Tibial nerve (tissue), 4 donors: ENCODE measurements around the gene SNAPC5. TPM values are rescaled to one million over a fixed set of nuclear protein-coding genes. Genes with fewer than 3 reads are reported as not detected.

Experiments
- DNase-seq, 2 donors: peaks; one replicate each; pipeline ENCODE4 v3.0.0-alpha.2; 2019; ENCODE audit warnings: low spot score in 2 of 2
- H3K27ac ChIP-seq, 4 donors: fragments of 200-600 bp; sonication (generic) in 3 of 4; one replicate each; pipeline ENCODE4 v1.5.1; 2017 to 2019; ENCODE audit warnings: mild to moderate bottlenecking in 1 of 4
- H3K27me3 ChIP-seq, 2 donors: fragments of 200-600 bp; sonication (generic) in 1 of 2; one replicate each; pipeline versions ENCODE4 v1.5.1 to v1.6.0; 2017 to 2019
- H3K36me3 ChIP-seq, 3 donors: fragments of 200-600 bp; sonication (generic); one replicate each; pipeline ENCODE4 v1.5.1; 2018 to 2019
- H3K4me1 ChIP-seq, 4 donors: fragments of 200-600 bp; sonication (generic) in 3 of 4; one replicate each; pipeline ENCODE4 v1.5.1; 2017 to 2019
- H3K4me3 ChIP-seq, 4 donors: fragments of 200-600 bp; sonication (generic) in 3 of 4; one replicate each; pipeline ENCODE4 v1.5.1; 2017 to 2019; ENCODE audit warnings: mild to moderate bottlenecking in 1 of 4, moderate library complexity in 1 of 4
- H3K9me3 ChIP-seq, 4 donors: fragments of 200-600 bp; sonication (generic) in 3 of 4; one replicate each; pipeline ENCODE4 v1.5.1; 2017 to 2019
- EP300 ChIP-seq, 2 donors: sonication (generic); formaldehyde crosslinking; IDR thresholded peaks; one replicate each; pipeline ENCODE4 v1.6.1; 2017; ENCODE audit warnings: antibody characterized with exemption in 2 of 2, mild to moderate bottlenecking in 1 of 2
- POLR2A ChIP-seq, 2 donors: fragments of 450-650 bp; IDR thresholded peaks; one replicate each; pipeline ENCODE4 v1.6.1; 2017; ENCODE audit warnings: antibody characterized with exemption in 2 of 2, mild to moderate bottlenecking in 2 of 2, moderate library complexity in 2 of 2
- WGBS, 2 donors: methylation state at CpG; one replicate each; pipeline ENCODE4 v1.1.5; 2018; 5-methylcytosine and 5-hydroxymethylcytosine counted together
- total RNA-seq, 4 donors: library from RNA; depleted of rRNA; stranded (reverse); fragments of >200 nt; gene quantifications; one replicate each; pipeline ENCODE4 v1.1.0, GENCODE V29; 2016
- TF ChIP-seq, protein P1 (sequence below), 5 experiments: fragments of 200-600 bp in 3 of 5; fragments of 450-650 bp in 2 of 5; sonication (generic) in 3 of 5; IDR thresholded peaks; one replicate each; pipeline ENCODE4 v1.5.1; 2016 to 2019; ENCODE audit warnings: antibody characterized with exemption in 5 of 5, mild to moderate bottlenecking in 3 of 5, moderate library complexity in 2 of 5

SNAPC5 gene
- total RNA-seq, 4 donors from 2014 or later: 12.7 to 25.8 (median 20.9) TPM

GRCh38 chr15:66523926-66524325 lies 26.4 kb upstream of the SNAPC5 start:
- no peaks in the 10 kb centered on the region for H3K4me1 ChIP-seq
- 89 to 93% methylated on average over 3 of the region's 3 CpGs for WGBS, 2 donors
- no peaks in the 10 kb centered on the region for H3K9me3 ChIP-seq
- no peak overlapping the region for H3K27ac ChIP-seq
- TF ChIP-seq, protein P1, sequence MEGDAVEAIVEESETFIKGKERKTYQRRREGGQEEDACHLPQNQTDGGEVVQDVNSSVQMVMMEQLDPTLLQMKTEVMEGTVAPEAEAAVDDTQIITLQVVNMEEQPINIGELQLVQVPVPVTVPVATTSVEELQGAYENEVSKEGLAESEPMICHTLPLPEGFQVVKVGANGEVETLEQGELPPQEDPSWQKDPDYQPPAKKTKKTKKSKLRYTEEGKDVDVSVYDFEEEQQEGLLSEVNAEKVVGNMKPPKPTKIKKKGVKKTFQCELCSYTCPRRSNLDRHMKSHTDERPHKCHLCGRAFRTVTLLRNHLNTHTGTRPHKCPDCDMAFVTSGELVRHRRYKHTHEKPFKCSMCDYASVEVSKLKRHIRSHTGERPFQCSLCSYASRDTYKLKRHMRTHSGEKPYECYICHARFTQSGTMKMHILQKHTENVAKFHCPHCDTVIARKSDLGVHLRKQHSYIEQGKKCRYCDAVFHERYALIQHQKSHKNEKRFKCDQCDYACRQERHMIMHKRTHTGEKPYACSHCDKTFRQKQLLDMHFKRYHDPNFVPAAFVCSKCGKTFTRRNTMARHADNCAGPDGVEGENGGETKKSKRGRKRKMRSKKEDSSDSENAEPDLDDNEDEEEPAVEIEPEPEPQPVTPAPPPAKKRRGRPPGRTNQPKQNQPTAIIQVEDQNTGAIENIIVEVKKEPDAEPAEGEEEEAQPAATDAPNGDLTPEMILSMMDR (IDR thresholded peaks at IDR 0.05): no peak
- TF ChIP-seq POLR2A (IDR thresholded peaks at IDR 0.05): no peak
- TF ChIP-seq EP300 (IDR thresholded peaks at IDR 0.05): no peak
- H3K27me3 ChIP-seq: no peaks in the 10 kb centered on the region
- H3K36me3 ChIP-seq: peaks cover 0 to 56% (median 0%) of the 10 kb centered on the region in 3 donors
- H3K4me3 ChIP-seq: no peak overlapping the region
- DNase-seq: no peak

DNA sequence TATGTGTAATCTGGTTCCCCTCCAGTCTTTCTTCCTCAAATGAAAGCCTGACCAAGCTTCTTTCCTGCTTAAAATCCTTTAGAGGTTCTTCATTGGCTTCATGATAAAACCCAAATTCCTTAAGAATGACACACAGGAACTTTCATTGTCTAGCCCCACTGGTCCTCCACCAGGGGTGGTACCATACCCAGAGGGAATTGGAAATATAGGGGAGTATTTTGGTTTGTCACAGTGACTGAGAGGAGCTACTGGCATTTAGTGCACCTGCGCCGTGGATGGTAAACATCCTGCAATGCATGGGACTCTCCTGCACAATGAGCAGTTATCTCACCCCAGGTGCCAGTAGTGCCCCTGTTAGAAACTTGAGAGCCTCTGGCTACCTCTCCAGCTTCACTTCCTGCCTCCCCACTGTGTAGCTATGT lies 18.4 kb upstream of the SNAPC5 start:
- WGBS, 2 donors: 100% methylated on average over 2 of the region's 2 CpGs
- H3K27me3 ChIP-seq: no peaks in the 10 kb centered on the region
- H3K27ac ChIP-seq: no peak overlapping the region
- H3K4me1 ChIP-seq: no peaks in the 10 kb centered on the region
- TF ChIP-seq EP300 (IDR thresholded peaks at IDR 0.05) (no peak), POLR2A (IDR thresholded peaks at IDR 0.05) (no peak)
- TF ChIP-seq, protein P1 (IDR thresholded peaks at IDR 0.05): no peak
- no peak overlapping the region for H3K4me3 ChIP-seq
- H3K9me3 ChIP-seq: no peaks in the 10 kb centered on the region
- no peak for DNase-seq
- H3K36me3 ChIP-seq: peaks cover 0 to 55% (median 0%) of the 10 kb centered on the region in 3 donors

DNA sequence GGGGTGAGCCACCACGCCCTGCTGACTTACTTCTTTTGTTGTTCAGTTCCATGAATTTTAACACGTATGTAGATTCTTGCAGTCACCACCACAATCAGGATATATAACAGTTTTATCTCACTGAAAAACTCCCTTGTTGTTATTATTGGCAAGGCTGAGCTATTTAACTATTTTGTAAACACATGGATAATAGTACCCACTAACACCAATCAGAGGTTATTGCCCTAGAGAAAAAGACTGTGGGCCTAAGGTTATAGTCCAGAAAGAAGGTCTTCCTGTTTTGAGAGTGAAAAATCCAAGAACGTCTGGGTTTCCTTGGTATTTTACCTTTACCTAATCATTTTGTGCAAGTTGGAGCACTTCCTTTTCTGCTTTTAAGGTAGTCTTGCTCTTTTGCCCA lies 17.0 kb upstream of the SNAPC5 start:
- WGBS, 2 donors: 76 to 81% methylated on average over 3 of the region's 3 CpGs
- TF ChIP-seq, protein P1 (IDR thresholded peaks at IDR 0.05): no peak
- no peak for TF ChIP-seq EP300 (IDR thresholded peaks at IDR 0.05)
- TF ChIP-seq POLR2A (IDR thresholded peaks at IDR 0.05): no peak
- DNase-seq: no peak

GRCh38 chr15:66508293-66508883 lies 10.8 kb upstream of the SNAPC5 start:
- TF ChIP-seq EP300 (IDR thresholded peaks at IDR 0.05) (no peak), POLR2A (IDR thresholded peaks at IDR 0.05) (no peak)
- TF ChIP-seq, protein P1 (IDR thresholded peaks at IDR 0.05): no peak
- H3K36me3 ChIP-seq: peaks cover 0 to 7% (median 0%) of the 10 kb centered on the region in 3 donors
- no peak for DNase-seq
- no peaks in the 10 kb centered on the region for H3K27me3 ChIP-seq
- H3K27ac ChIP-seq: no peak overlapping the region
- 93 to 96% methylated on average over 3 of the region's 3 CpGs for WGBS, 2 donors
- H3K4me1 ChIP-seq: peaks cover 0 to 16% (median 6%) of the 10 kb centered on the region in 4 donors
- H3K4me3 ChIP-seq: no peak overlapping the region
- no peaks in the 10 kb centered on the region for H3K9me3 ChIP-seq

More for the DNA sequence above, 17.0 kb upstream of the SNAPC5 start:
- Histone ChIP-seq H3K36me3 (peaks cover 0 to 48% (median 0%) of the 10 kb centered on the region in 3 donors), H3K4me1 (no peaks in the 10 kb centered on the region), H3K9me3 (no peaks in the 10 kb centered on the region), H3K27ac (no peak overlapping the region), H3K4me3 (no peak overlapping the region), H3K27me3 (no peaks in the 10 kb centered on the region)

DNA sequence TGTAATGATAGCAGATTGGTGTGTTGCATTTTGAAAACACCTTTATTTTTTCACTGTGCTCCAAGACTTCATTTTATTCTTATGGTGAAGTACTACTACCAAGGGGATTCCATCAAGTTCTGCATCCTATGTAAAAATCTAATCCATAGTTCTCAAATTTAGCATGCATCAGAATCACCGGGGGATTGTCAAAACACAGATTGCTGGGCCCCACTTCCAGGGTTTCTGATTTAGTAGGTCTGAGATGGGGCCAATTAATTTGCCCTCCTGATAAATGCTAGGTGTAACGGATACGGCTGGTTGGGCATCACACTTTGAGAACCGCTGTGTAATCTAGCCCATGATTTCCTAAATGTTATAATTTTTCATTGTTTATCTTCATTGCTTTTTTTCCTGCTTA lies 8.3 kb upstream of the SNAPC5 start:
- H3K27me3 ChIP-seq: no peaks in the 10 kb centered on the region
- no peak for DNase-seq
- TF ChIP-seq EP300 (IDR thresholded peaks at IDR 0.05): no peak
- no peak for TF ChIP-seq POLR2A (IDR thresholded peaks at IDR 0.05)
- TF ChIP-seq, protein P1 (IDR thresholded peaks at IDR 0.05): no peak
- H3K36me3 ChIP-seq: peaks cover 0 to 30% (median 8%) of the 10 kb centered on the region in 3 donors
- H3K4me3 ChIP-seq: peak overlapping the region; percentile 74 to 97 (median 82)
- no peaks in the 10 kb centered on the region for H3K9me3 ChIP-seq
- H3K4me1 ChIP-seq: peaks cover 0 to 37% (median 16%) of the 10 kb centered on the region in 4 donors
- peak overlapping the region in 3 of 4 donors; percentile 89 to 95 (median 95) for H3K27ac ChIP-seq
- WGBS, 2 donors: 34 to 44% methylated on average over 4 of the region's 4 CpGs
